ENCODE data around the gene FOSL1. TPM values are rescaled to one million over a fixed set of nuclear protein-coding genes. Genes with fewer than 3 reads are reported as not detected.

Gene FOSL1
- total RNA-seq, 1 donor from 2014 or later = 37.9 TPM

GRCh38 chr11:65861533-65862183 is 38.5 kb downstream of the FOSL1 start:
- H3K36me3 Mint-ChIP-seq (ENCODE audit: low read depth, unreplicated experiment) = peaks cover 9% of the 10 kb centered on the region
- peak overlapping the region; percentile 74 for H3K27ac ChIP-seq (ENCODE audit: low read depth, low read length)
- peaks cover 58% of the 10 kb centered on the region for H4K20me1 ChIP-seq (ENCODE audit: insufficient read depth, low read length)
- H2AFZ ChIP-seq (ENCODE audit: low read depth, low read length) = no peak overlapping the region
- peaks cover 26% of the 10 kb centered on the region for H3K36me3 ChIP-seq (ENCODE audit: insufficient read depth, low read length)
- DNase-seq (ENCODE audit: low read depth) (no peak), FAIRE-seq (no peak)
- H3K27ac Mint-ChIP-seq (ENCODE audit: unreplicated experiment) = peak overlapping the region; percentile 62
- H3K27me3 Mint-ChIP-seq (ENCODE audit: low read depth, unreplicated experiment) = no peaks in the 10 kb centered on the region
- H3K4me1 ChIP-seq (ENCODE audit: insufficient read depth, low read length) = peaks cover 35% of the 10 kb centered on the region
- no peaks in the 10 kb centered on the region for H3K9me3 ChIP-seq (ENCODE audit: insufficient read depth, low read depth, low read length)
- H3K4me2 ChIP-seq (ENCODE audit: low read length) = peak overlapping the region; percentile 96
- no peaks in the 10 kb centered on the region for H3K27me3 ChIP-seq (ENCODE audit: insufficient read depth, low read length)
- TF ChIP-seq, protein P1, sequence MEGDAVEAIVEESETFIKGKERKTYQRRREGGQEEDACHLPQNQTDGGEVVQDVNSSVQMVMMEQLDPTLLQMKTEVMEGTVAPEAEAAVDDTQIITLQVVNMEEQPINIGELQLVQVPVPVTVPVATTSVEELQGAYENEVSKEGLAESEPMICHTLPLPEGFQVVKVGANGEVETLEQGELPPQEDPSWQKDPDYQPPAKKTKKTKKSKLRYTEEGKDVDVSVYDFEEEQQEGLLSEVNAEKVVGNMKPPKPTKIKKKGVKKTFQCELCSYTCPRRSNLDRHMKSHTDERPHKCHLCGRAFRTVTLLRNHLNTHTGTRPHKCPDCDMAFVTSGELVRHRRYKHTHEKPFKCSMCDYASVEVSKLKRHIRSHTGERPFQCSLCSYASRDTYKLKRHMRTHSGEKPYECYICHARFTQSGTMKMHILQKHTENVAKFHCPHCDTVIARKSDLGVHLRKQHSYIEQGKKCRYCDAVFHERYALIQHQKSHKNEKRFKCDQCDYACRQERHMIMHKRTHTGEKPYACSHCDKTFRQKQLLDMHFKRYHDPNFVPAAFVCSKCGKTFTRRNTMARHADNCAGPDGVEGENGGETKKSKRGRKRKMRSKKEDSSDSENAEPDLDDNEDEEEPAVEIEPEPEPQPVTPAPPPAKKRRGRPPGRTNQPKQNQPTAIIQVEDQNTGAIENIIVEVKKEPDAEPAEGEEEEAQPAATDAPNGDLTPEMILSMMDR (IDR thresholded peaks at IDR 0.05; ENCODE audit: insufficient read depth, low read depth, low read length) = no peak
- TF ChIP-seq EZH2 (IDR thresholded peaks at IDR 0.05; ENCODE audit: insufficient read depth, low read length) = no peak
- H3K9ac ChIP-seq (ENCODE audit: low read length) = peak overlapping the region; percentile 89
- H3K4me3 ChIP-seq (ENCODE audit: insufficient read depth, low read depth, low read length) = peak overlapping the region; percentile 98
- peaks cover 56% of the 10 kb centered on the region for H3K79me2 ChIP-seq (ENCODE audit: insufficient read depth, low read length)
- no peaks in the 10 kb centered on the region for H3K9me3 Mint-ChIP-seq (ENCODE audit: unreplicated experiment)
- H3K4me3 Mint-ChIP-seq (ENCODE audit: unreplicated experiment) = peak overlapping the region; percentile 95
- peaks cover 12% of the 10 kb centered on the region for H3K4me1 Mint-ChIP-seq (ENCODE audit: low read depth, unreplicated experiment)

- Histone ChIP-seq H4K20me1 (ENCODE audit: insufficient read depth, low read length) (peaks cover 62% of the 10 kb centered on the region), H3K9me3 (ENCODE audit: insufficient read depth, low read depth, low read length) (no peaks in the 10 kb centered on the region), H3K27ac (ENCODE audit: low read depth, low read length) (peak overlapping the region; percentile 74), H3K4me2 (ENCODE audit: low read length) (peak overlapping the region; percentile 96), H3K27me3 (ENCODE audit: insufficient read depth, low read length) (no peaks in the 10 kb centered on the region), H3K4me3 (ENCODE audit: insufficient read depth, low read depth, low read length) (peak overlapping the region; percentile 98), H3K9ac (ENCODE audit: low read length) (peak overlapping the region; percentile 89), H2AFZ (ENCODE audit: low read depth, low read length) (peak overlapping the region; percentile 37), H3K36me3 (ENCODE audit: insufficient read depth, low read length) (peaks cover 29% of the 10 kb centered on the region), H3K79me2 (ENCODE audit: insufficient read depth, low read length) (peaks cover 61% of the 10 kb centered on the region), H3K4me1 (ENCODE audit: insufficient read depth, low read length) (peaks cover 39% of the 10 kb centered on the region)
- no peaks in the 10 kb centered on the region for H3K27me3 Mint-ChIP-seq (ENCODE audit: low read depth, unreplicated experiment)
- peak overlapping the region; percentile 95 for H3K4me3 Mint-ChIP-seq (ENCODE audit: unreplicated experiment)
- no peak for DNase-seq (ENCODE audit: low read depth)
- TF ChIP-seq, protein P1 (IDR thresholded peaks at IDR 0.05; ENCODE audit: insufficient read depth, low read depth, low read length) = no peak
- no peak for TF ChIP-seq EZH2 (IDR thresholded peaks at IDR 0.05; ENCODE audit: insufficient read depth, low read length)
- H3K27ac Mint-ChIP-seq (ENCODE audit: unreplicated experiment) = peak overlapping the region; percentile 81
- peaks cover 16% of the 10 kb centered on the region for H3K4me1 Mint-ChIP-seq (ENCODE audit: low read depth, unreplicated experiment)
- peaks cover 14% of the 10 kb centered on the region for H3K36me3 Mint-ChIP-seq (ENCODE audit: low read depth, unreplicated experiment)
- H3K9me3 Mint-ChIP-seq (ENCODE audit: unreplicated experiment) = no peaks in the 10 kb centered on the region
- no peak for FAIRE-seq
These were observed 39.1 kb downstream of the FOSL1 start for GRCh38 chr11:65861165-65861505.
